HEK293T (cell line): ENCODE data around the gene TXLNG.
A peak's percentile ranks its signal among the peaks of the same experiment; 100 is the strongest.
"Not testable (repeated sequence)": the region's sequence is repeated elsewhere in the genome, so short reads cannot be mapped to it uniquely, and the experiment has no call there.

Source experiments
- CTCF ChIA-PET: fragments of 350-600 bp; formaldehyde crosslinking; extraction: SDS; loops from one replicate; lab custom pipeline; 2021; ENCODE audit warnings: antibody characterized with exemption, inconsistent platforms; lab: Yijun Ruan, JAX
- POLR2A ChIA-PET: fragments of 350-600 bp; formaldehyde crosslinking; extraction: SDS; loops from one replicate; lab custom pipeline; 2020; ENCODE audit warnings: antibody characterized with exemption, inconsistent platforms; lab: Yijun Ruan, JAX
- DNase-seq: peaks from one replicate; pipeline ENCODE4 v3.0.0; 2012; ENCODE audit warnings: mixed read lengths; ENCODE audit errors: extremely low spot score
- ARNT ChIP-seq: fragments of 450-650 bp; IDR thresholded peaks from 2 replicates; pipeline ENCODE4 v1.6.1; 2017; ENCODE audit warnings: mild to moderate bottlenecking
- BHLHE40 ChIP-seq: fragments of 450-650 bp; IDR thresholded peaks from 2 replicates; pipeline ENCODE4 v1.6.1; 2016; ENCODE audit warnings: mild to moderate bottlenecking, moderate library complexity, borderline replicate concordance
- CTBP1 ChIP-seq: fragments of 450-650 bp; IDR thresholded peaks from 2 replicates; pipeline ENCODE4 v1.6.1; 2016; ENCODE audit warnings: borderline replicate concordance
- ELF4 ChIP-seq: fragments of 450-650 bp; IDR thresholded peaks from 2 replicates; pipeline ENCODE4 v1.6.1; 2017; ENCODE audit warnings: antibody characterized with exemption
- FOXA1 ChIP-seq: fragments of 450-650 bp; IDR thresholded peaks from 2 replicates; pipeline ENCODE4 v1.6.1; 2016; ENCODE audit warnings: mild to moderate bottlenecking
- FOXK2 ChIP-seq: fragments of 450-650 bp; IDR thresholded peaks from 2 replicates; pipeline ENCODE4 v1.6.1; 2016; ENCODE audit warnings: mild to moderate bottlenecking
- FOXM1 ChIP-seq: fragments of 450-650 bp; IDR thresholded peaks from 2 replicates; pipeline ENCODE4 v1.6.1; 2017; ENCODE audit warnings: mild to moderate bottlenecking, borderline replicate concordance
- HDGF ChIP-seq: fragments of 450-650 bp; IDR thresholded peaks from 2 replicates; pipeline ENCODE4 v1.6.1; 2017; ENCODE audit warnings: antibody characterized with exemption, borderline replicate concordance
- L3MBTL2 ChIP-seq: fragments of 450-650 bp; conservative IDR thresholded peaks from 2 replicates; pipeline ENCODE4 v1.6.1; 2016; ENCODE audit warnings: mild to moderate bottlenecking
- LEF1 ChIP-seq: fragments of 450-650 bp; IDR thresholded peaks from 2 replicates; pipeline ENCODE4 v1.6.1; 2017; ENCODE audit warnings: mild to moderate bottlenecking, borderline replicate concordance
- NFRKB ChIP-seq: fragments of 450-650 bp; IDR thresholded peaks from 2 replicates; pipeline ENCODE4 v1.6.1; 2016; ENCODE audit warnings: mild to moderate bottlenecking, moderate library complexity
- SP1 ChIP-seq: fragments of 450-650 bp; IDR thresholded peaks from 2 replicates; pipeline ENCODE4 v1.6.1; 2017
- SUZ12 ChIP-seq: fragments of 450-650 bp; IDR thresholded peaks from 2 replicates; pipeline ENCODE4 v1.6.1; 2016; ENCODE audit warnings: mild to moderate bottlenecking
- TARDBP ChIP-seq: fragments of 450-650 bp; IDR thresholded peaks from 2 replicates; pipeline ENCODE4 v1.6.1; 2016
- ZNF384 ChIP-seq: fragments of 450-650 bp; IDR thresholded peaks from 2 replicates; pipeline ENCODE4 v1.6.1; 2016
- TF ChIP-seq, protein P1 (sequence below): fragments of 450-650 bp; IDR thresholded peaks from 2 replicates; pipeline ENCODE4 v1.6.1; 2016

TXLNG gene

DNA sequence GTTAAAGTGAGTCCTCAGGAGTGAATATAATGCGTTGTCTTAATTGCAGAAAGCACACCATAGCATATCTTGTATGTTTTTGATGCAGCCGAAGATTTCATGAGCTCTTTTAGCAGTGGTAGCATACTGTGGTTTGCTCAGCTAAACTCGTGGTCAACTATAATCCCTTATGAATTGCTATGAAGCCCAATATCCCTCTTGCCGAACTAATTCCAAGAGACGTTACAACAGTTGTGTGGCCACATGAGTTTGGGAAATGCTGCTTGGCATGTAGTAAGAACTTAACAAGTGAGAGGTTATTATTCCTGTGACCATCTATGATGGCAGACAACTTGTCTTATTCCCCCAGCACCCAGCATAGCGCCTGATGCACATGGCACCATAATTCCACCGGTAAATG is 36.1 kb upstream of the TXLNG start:
- ChIA-PET POLR2A (interaction anchor here (0.6 kb wide), 1 partner anchor 9 kb away, joined by 3 read pairs; no protein-coding TSS in a partner anchor), CTCF (interaction anchor here (0.7 kb wide), 1 partner anchor 1336 kb away, joined by 9 read pairs; no protein-coding TSS in a partner anchor)
- DNase-seq, result no peak
- TF ChIP-seq L3MBTL2 (no peak), SUZ12 (no peak), ARNT (no peak), FOXA1 (no peak), NFRKB (no peak), CTBP1 (no peak), BHLHE40 (no peak), ELF4 (no peak), SP1 (no peak), FOXK2 (no peak), TARDBP (no peak), ZNF384 (no peak)
- TF ChIP-seq, protein P1, sequence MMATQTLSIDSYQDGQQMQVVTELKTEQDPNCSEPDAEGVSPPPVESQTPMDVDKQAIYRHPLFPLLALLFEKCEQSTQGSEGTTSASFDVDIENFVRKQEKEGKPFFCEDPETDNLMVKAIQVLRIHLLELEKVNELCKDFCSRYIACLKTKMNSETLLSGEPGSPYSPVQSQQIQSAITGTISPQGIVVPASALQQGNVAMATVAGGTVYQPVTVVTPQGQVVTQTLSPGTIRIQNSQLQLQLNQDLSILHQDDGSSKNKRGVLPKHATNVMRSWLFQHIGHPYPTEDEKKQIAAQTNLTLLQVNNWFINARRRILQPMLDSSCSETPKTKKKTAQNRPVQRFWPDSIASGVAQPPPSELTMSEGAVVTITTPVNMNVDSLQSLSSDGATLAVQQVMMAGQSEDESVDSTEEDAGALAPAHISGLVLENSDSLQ, result no peak

DNA sequence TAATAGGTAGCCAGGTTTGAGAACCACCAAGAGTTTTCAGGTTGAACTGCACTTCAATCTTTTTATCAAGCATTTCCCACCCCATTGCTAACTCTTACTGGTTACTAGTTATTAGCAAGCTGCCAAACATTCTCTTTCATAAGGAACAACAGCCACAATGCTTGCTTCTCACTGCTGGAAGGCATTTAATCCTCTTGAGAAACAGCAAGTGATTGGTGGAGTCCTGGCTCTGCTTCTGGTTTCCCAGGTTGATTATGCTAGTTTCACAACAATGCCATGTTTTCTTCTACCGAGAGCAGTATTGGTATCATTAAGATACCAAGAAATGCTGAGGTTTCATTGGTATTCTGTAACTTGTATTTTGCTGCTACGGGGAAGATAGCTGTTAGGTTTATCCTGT is 32.2 kb upstream of the TXLNG start:
- ChIA-PET CTCF (no interaction called here), POLR2A (no interaction called here)
- TF ChIP-seq FOXA1, result no peak
- TF ChIP-seq FOXK2, result no peak
- DNase-seq, result no peak

DNA sequence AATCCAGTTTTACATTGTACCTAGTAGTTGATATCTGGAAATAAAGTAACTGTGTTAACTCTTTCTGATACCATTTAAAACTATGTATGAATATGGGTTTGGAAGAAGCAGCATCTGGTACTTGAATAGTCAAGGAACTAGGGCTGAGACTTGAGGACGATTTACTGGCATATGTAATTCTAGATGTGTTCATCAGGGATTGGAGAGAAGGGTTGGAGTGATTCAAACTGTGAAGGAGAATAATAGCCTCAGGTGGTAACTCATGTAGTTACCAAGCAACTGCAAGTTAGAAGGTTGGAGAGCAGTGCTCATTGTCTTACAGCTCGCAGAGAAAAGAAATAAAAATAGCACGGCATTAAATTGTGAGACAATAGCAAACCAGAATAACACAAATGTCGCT is 29.5 kb upstream of the TXLNG start:
- no peak for TF ChIP-seq ELF4
- no peak for TF ChIP-seq BHLHE40
- TF ChIP-seq FOXM1, result no peak
- no peak for TF ChIP-seq NFRKB
- no peak for TF ChIP-seq TARDBP
- TF ChIP-seq ARNT, result no peak
- no peak for TF ChIP-seq ZNF384
- no peak for TF ChIP-seq SUZ12
- no peak for TF ChIP-seq FOXK2
- no peak for TF ChIP-seq CTBP1
- no peak for TF ChIP-seq LEF1
- no peak for TF ChIP-seq HDGF
- no peak for TF ChIP-seq FOXA1
- TF ChIP-seq L3MBTL2, result no peak
- no peak for TF ChIP-seq SP1
- CTCF ChIA-PET, result no interaction called here
- no peak for DNase-seq
- POLR2A ChIA-PET, result interaction anchor here (1.2 kb wide), 1 partner anchor 37 kb away, joined by 8 read pairs; the partner anchor contains the start of gene SYAP1

GRCh38 chrX:16761500-16761899 is 24.8 kb upstream of the TXLNG start:
- DNase-seq, POLR2A ChIA-PET, CTCF ChIA-PET: not testable (repeated sequence)

DNA sequence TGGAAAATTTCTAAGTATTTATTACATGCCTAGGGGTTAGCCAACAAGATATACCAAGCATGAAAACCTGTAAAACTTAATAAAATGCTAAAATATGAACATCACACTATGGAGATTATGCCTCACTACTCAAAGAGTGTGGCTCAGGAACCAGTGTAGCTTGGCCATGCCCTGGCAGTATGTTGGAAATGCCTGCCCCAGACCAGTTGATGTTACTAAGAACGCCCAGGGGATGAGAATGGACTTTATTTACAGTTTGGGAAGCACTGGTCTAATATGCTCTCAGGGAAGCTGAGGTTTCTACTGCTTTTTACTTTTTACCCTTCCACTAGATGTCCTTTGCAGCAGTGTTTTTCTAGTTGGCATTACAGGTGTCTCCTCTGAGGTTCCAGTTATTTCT is 23.7 kb upstream of the TXLNG start:
- TF ChIP-seq FOXM1 (no peak), CTBP1 (no peak), SP1 (no peak)
- ChIA-PET POLR2A (interaction anchor here (1.5 kb wide), 1 partner anchor 9 kb away, joined by 8 read pairs; no protein-coding TSS in a partner anchor), CTCF (no interaction called here)
- DNase-seq, result no peak

DNA sequence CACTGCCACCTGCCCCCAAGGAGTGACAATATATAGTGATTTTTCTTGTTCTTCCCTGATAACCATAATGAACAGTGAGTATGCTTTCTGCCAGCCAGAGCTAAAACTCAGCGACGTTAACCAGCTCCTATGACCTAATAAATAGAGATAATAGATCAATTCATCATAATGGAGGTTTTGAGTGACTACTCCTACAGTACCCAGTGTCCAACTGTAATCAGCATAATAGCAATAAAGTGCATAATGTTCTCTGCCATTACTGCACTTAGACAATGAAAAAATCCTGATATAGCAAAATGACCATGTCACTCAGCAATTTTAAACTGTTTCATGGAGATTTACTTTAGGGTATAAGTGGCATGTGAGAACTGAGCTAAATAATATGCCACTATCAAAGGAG is 20.7 kb upstream of the TXLNG start:
- TF ChIP-seq CTBP1 (no peak), NFRKB (no peak), FOXM1 (no peak), FOXK2 (no peak), HDGF (no peak), ELF4 (no peak)
- TF ChIP-seq, protein P1, result peak; percentile 9; the same call in 1 of the 2 replicates
- ChIA-PET POLR2A (interaction anchor here (0.9 to 1.0 kb wide), 3 partner anchors 20 to 53 kb away, joined by 3 to 4 read pairs (median 4); partner anchors contain the start of genes CTPS2, SYAP1 and TXLNG), CTCF (no interaction called here)
- DNase-seq, result no peak

GRCh38 chrX:16770970-16771482 is 15.2 kb upstream of the TXLNG start:
- POLR2A ChIA-PET, result interaction anchor here (1.0 to 3.1 kb wide), 14 partner anchors 8 to 598 kb away, joined by 3 to 22 read pairs (median 6); partner anchors contain the start of genes CTPS2, SYAP1 and TXLNG
- TF ChIP-seq BHLHE40, result no peak
- TF ChIP-seq ELF4, result no peak
- TF ChIP-seq ARNT, result no peak
- no peak for TF ChIP-seq CTBP1
- no peak for DNase-seq
- CTCF ChIA-PET, result no interaction called here
